ELR (cell line): ENCODE measurements around the gene BMPER.
A peak's percentile ranks its signal among the peaks of the same experiment; 100 is the strongest.

Experiments used
- DNase-seq: peaks from one replicate; pipeline ENCODE4 v3.0.0-alpha.2; 2015; ENCODE audit warnings: low read depth

BMPER gene

DNA sequence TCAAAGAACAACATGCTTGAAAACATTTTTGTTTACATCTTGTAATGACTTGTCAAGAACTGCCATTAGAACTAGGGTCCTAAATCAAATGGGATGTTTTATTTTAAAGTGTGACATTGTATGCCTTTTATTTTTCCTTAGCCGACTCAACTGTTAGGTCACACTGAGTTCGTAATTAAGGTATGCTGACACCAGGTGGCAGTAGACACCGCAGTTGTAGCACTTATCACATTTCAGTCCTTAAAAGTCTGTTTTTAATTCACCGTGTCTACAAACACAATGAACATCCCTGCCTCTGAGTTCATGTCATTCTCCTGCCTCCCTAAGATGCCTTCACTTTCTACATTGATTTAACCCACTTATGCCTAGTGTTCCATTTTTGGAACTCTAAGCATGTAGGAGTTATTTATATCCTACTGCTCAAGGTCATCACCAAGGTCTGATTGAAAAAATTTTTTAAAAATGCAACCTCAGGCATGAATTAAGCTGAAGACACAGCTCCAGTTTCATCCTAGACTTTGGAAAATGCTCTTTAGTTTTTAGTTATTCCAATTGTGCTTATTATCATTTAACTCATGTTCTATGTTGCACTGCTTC is 186.1 kb downstream of the BMPER start:
- DNase-seq: peak; percentile 71

- DNase-seq: no peak
Measured at GRCh38 chr7:34093276-34093675, 187.9 kb downstream of the BMPER start.

- DNase-seq: peak; percentile 78
Measured at GRCh38 chr7:34096198-34096651, 190.9 kb downstream of the BMPER start.

DNA sequence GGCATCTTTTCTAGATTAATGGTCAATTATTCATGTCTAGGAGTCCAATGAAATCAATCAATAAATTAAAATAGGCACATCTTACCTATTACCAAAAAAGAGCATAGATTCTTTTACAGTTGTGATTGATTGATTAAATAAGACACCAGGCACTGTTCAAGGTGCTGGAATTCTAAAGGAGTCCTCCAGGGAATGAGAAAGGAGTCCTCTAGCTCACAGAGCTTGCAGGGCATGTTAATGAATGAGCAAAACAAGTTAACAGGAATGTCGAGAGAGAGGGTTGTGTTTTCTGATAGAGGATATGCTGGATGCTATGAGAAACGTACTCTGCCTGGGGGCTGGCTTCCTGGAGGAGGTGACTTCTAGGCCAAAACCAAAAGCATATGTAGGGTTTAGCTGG is 191.4 kb downstream of the BMPER start:
- no peak for DNase-seq

GRCh38 chr7:34100661-34101060 is 195.3 kb downstream of the BMPER start:
- no peak for DNase-seq

GRCh38 chr7:34104115-34104514 is 198.8 kb downstream of the BMPER start:
- no peak for DNase-seq

DNA sequence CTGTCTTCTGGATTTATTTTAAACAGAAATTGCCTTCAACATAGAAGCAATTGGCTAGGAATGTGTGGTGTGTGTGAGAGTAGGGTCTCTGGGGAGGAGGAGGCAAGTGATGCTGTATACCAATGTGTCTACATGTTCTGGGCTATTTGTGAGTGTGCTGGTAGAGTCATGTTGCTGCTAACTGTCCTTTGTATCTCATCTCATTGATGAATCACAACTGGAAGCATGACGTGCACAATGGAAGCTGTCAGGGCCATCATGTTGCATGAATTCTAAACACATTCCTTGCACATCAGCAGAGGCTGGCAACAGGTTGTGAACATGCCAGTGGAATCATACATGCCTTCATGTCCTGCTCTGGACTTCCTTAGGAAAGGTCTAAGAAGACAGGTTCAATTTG is 199.7 kb downstream of the BMPER start:
- peak; percentile 19 for DNase-seq

- DNase-seq: peak; percentile 51
Measured at GRCh38 chr7:34107276-34107675, 201.9 kb downstream of the BMPER start.

DNA sequence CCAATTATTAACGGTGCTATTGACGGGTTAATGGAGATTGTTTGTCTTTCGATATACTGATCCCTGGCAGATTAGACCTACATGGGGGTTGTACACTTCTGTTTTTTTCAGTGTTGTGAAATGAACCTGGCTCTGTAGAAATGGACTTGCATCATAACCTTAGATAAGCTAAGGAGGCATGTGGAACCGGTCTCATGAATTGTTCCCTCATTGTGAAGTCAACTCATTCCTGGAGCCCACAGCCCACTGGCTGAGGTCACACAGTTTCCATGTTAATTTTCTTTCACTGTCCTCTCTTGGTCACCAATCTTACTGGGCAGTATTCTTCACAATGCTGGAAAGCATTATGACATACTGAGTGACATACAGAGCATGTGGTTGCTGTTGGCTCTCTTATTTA is 202.8 kb downstream of the BMPER start:
- DNase-seq: no peak

GRCh38 chr7:34109936-34110780 is 204.8 kb downstream of the BMPER start:
- no peak for DNase-seq

- DNase-seq: no peak
Measured at GRCh38 chr7:34111031-34111430, 205.7 kb downstream of the BMPER start.

- DNase-seq: no peak
Measured at GRCh38 chr7:34115503-34115902, 210.2 kb downstream of the BMPER start.

- no peak for DNase-seq
Measured at GRCh38 chr7:34117573-34117972, 212.2 kb downstream of the BMPER start.

DNA sequence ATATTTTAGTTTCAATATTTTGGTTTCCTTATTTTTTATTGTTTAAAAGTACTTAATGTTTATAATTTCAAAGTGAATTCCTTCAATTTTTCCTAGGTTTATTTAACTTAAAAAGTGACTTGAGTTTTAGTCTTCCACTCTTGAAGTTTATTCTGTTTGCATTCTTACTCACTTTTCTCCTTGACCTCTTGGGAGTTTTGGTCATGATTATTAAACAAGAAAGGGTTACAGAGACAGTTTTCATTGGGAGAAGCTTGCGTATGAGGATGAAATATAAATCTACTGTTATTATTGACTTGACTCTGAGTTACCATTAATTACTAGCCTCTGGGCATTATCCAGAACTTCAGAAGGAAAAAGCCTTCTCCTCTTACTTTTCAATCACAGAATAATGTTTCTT is 216.0 kb downstream of the BMPER start:
- no peak for DNase-seq

GRCh38 chr7:34123316-34123715 is 218.0 kb downstream of the BMPER start:
- no peak for DNase-seq

- DNase-seq: no peak
Measured at GRCh38 chr7:34124765-34125164, 219.4 kb downstream of the BMPER start.

DNA sequence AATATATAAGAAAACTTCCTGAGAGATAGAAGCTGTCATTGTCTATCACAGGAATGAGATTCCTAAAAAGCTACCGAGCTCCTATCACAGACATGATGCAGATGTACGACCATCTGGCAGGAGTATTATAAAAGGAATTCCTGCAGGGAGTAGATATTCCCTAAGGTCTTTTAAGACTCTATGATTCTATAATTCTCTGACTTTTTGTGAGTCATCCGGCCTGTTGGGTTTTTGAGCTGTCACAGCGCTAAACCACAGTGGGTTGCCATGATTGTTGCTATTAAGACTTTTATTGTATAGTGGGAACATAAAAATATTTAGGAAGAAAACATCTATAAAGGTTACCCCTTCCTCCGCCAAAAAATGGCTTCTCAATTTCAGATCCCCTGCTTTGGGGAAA is 223.4 kb downstream of the BMPER start:
- peak; percentile 82 for DNase-seq

GRCh38 chr7:34130558-34131295 is 225.4 kb downstream of the BMPER start:
- DNase-seq: no peak

DNA sequence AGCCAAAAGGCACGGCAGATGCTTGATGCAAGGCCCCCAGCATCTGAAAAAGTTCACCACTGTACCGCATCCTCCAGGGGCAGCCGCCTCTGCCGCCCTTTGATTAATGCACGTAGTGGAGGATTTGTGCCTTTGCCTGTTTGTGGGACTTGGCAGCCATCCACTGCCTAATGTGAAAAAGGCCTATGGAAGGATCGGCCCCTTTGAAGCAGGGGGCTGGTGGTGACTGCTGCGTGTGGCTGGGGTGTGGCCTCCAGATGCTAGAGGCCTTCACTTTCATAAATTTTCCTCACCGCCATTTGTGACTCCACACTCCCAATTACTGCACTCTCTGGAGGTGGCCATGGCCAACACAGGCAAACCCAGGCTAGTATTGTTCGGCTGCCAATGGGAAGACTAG is 226.0 kb downstream of the BMPER start:
- no peak for DNase-seq

DNA sequence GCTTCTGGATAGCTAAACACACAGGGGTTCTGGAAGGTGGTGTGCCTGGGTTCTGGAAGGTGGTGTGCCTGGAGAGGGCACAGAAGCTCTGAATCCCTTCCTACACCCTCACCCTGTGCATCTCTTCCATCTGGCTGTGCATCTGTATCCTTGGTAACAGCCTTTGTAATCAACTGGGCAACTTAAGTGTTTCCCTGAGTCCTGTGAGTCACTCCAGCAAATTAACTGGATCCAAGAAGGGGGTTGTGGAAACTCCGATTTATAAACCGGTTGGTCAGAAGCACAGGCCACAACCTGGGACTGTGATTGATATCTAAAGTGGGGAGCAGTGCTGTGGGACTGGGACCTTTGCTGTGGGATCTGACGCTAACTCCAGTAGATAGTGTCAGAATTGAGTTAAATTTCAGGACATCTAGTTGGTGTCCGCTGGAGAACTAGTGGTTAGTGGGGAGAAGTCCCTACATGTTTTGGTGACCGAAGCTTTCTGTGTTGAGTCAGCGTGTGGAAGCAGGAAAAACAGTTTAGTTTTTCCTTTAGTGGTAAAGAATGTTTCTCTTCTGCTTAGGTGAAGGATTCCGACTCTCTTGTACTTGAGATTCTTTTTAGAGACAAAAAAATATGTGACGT is 228.1 kb downstream of the BMPER start:
- peak; percentile 82 for DNase-seq

DNA sequence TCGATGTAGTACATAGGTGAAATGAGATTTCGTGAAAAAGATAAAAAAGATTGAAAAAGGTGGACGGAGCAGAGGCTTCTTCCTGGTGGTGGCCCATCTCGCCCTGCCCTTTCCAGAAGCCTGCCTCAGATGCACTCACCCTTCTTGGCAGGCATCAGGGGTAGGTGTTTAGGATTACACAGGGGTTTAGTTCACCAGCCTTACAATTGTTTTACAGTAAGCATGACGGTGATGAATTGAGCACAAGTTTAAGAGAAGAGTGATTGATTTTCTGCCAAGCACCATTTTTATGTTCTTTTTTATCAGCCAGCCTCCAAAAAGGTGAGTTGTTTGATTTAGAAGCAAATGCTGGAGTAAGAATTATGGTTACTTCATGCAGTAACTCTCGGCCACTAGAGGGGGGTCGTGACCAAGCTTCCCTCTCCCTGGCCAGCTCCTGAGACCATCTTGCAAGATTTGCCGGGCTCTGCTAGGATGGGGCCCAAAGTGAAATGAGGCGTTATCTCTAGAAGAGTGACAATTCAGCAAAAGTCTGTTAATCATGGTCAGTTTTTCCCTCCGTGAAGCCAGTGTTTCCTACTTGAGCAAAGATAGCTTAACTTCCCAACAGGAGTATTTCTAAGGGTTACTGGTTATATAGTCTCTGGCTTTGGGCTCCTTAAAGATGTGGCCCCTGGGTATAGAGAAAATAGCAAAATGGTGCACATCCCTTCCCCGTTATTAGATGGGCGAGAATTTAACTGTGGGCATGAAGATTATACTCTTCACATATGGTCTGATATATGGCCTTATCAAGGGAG is 228.8 kb downstream of the BMPER start:
- peak; percentile 81 for DNase-seq

GRCh38 chr7:34135924-34136323 is 230.6 kb downstream of the BMPER start:
- no peak for DNase-seq
